HTR-8/SVneo (cell line): ENCODE measurements around the gene DPP9.

ENCODE experiments used
- DNase-seq: peaks from one replicate; pipeline ENCODE4 v3.0.0; 2011; ENCODE audit warnings: low spot score, mixed read lengths; ENCODE audit not compliant: insufficient read length
- FAIRE-seq: peaks from 2 replicates; lab custom pipeline; 2011; peaks lifted over from hg19 to GRCh38; lab: Jason Lieb, UNC

Gene DPP9

DNA sequence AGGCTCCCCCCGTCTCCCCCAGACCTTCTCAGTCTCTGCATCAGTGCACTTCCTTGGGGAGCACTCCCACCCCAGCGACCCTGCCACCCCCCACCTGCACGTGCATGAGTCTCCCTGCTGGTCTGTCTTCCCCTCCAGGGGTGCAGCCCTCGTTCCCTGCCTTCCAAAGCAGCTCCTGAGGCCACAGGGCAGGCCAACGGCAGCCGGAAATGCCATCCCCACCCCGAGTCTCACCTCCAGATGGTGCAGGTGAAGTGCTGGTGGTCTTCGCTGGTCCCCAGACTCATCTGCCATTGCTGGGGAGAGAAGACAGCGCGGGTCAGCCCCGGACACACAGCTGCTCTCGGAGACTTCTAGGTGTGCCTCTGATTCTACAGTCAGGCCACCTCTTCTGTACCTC, 59.0 kb downstream of the DPP9 start:
- no peak for FAIRE-seq
- DNase-seq, result no peak

DNA sequence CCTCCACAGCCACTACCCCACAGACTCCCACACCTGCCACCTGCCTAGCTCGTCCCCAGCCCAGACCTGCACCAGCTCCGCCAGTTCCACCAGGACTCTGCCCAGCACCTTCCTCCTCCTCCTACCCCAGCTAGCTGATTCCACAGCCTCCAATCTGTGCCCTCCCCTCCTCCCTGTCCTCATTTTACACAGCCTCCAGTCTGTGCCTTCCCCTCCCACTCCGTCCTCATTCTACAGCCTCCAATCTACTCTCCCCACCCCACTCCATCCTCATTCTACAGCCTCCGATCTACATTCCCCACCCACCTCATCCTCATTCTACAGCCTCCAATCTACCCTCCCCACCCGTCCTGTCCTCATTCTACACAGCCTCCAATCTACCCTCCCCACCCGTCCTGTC, 60.8 kb downstream of the DPP9 start:
- no peak for FAIRE-seq

DNA sequence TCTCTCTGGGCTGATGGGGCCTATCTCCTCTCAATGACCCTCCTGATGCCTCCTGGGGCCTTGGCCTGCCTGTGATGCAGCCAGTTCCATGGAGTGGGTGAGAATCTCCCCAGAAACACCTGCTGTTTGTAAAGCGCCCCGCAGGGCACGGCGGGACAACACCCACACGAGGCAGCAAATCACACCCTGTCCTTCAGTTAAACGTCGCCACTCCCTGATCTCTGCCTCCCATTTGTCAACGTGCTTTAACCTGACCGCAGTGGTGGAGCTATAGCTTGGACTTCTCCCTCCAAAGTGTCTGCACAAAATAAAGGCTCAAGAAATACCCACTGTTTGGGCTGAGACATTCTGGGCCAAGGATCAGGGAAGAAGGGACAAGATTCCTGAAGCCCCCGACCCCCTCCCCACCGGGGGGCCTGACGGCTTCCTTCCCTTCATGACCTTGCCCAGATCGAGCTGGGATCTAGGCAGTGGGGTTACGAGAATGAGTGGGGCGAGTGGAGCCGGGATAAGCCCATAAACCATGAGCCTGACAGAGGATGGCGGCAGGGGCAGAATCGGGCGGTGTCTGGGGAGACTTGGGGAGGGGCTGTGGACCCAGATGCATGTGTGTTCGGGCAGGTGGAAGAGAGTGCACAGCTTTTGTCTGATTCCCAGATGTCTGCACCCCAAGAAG, 61.5 kb downstream of the DPP9 start:
- FAIRE-seq, result no peak
- no peak for DNase-seq

More for the DNA sequence above, 60.8 kb downstream of the DPP9 start:
- DNase-seq, result no peak

DNA sequence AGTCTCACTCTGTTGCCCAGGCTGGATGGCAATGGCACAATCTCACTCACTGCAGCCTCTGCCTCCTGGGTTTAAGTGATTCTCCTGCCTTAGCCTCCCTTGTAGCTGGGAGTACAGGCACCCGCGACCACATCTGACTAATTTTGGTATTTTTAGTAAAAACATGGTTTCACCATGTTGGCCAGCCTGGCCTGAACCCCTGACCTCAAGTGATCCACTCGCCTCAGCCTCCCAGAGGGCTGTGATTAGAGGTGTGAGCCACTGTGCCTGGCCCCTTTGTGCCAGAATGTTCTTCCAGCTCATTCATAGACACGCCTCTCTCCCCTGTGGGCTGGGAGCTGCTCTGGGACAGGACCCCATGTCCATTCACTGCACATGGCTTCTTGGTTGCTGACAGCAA, 62.6 kb downstream of the DPP9 start:
- FAIRE-seq (no peak), DNase-seq (no peak)

DNA sequence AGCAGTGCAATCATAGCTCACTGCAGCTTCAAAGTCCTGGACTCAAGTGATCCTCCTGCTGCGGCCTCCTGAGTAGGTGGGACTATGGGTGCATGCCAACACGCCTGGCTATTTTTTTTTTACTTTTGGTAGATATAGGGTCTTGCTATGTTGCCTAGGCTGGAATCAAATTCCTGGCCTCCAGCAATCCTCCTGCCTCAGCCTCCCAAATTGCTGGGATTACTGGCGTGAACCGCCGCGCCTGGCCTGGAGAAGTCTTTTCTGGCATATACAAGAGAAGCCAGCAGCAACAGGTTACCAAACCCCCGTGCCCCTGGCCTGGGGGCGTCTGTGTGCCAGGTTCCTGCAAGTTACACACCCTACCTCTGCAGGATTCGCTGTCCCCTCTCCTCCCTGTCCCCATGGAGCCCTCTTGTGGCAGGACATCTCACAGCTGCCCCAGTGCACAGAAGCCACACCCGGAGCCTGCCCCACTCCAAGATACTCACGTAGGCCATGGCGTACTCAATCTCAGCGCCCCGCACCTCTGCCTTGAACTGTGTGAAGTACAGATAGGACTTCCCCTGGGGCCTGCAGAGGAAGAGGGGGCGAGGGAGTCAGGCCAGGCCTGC, 63.4 kb downstream of the DPP9 start:
- no peak for FAIRE-seq
- no peak for DNase-seq

DNA sequence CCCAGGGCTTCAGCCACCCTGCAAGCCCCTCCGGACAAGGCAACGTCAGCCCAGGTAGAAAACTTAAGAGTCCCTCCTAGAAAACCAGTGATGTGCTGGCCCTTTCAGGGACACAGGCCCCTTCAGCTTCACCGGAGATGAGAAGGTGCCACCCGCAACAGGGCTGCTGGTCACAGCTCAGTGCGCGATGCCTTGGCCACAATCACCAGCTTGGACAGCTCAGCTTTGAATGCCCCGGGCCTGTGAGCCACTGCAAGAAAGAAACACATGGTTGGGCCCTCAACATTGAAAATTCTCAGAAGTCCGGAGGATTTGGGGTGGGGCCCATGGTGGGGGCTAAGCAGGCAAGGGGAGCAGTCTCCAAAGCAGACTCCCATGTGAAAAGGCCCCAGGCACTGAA, 65.8 kb downstream of the DPP9 start:
- FAIRE-seq, result no peak

DNA sequence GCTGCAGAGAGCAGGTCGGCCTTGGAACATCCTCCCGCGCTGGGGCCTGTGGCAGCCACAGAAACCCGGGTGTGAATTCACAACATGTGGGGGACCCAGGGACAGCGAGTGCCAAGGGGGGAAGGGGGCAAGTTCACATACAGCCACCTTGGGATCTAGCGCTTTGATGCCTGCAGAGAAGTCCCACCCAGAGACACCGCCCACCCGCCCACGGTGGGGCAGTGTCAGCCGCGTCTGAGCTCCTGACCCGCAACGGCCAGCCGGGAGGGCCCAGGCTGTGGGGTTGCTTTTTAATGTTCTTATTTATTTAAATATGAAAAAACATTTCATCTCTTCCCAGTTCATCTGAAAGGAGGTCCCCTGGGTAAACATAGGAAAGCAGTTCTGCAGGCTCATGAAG, 66.4 kb downstream of the DPP9 start:
- no peak for DNase-seq
- FAIRE-seq, result no peak

More for the DNA sequence above, 65.8 kb downstream of the DPP9 start:
- no peak for DNase-seq

DNA sequence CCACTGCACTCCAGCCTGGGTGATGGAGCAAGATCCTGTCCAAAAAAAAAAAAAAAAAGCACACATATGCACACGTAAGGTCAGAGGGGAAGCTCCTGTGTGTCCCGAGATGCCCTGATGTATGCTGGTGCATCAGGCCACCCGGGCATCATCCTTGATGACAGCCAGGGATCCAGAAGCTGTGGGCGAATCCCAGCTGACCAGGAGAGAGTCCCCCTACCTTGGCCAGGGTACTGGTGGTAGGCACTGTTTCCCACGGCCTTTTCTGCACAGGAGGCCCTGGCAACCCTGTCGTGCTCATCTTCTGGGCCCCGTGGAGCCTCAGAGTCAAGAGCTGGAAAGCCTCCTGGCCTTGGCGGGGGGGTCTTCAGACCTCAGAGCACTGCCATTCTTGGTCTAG, 67.5 kb downstream of the DPP9 start:
- no peak for DNase-seq
- no peak for FAIRE-seq

DNA sequence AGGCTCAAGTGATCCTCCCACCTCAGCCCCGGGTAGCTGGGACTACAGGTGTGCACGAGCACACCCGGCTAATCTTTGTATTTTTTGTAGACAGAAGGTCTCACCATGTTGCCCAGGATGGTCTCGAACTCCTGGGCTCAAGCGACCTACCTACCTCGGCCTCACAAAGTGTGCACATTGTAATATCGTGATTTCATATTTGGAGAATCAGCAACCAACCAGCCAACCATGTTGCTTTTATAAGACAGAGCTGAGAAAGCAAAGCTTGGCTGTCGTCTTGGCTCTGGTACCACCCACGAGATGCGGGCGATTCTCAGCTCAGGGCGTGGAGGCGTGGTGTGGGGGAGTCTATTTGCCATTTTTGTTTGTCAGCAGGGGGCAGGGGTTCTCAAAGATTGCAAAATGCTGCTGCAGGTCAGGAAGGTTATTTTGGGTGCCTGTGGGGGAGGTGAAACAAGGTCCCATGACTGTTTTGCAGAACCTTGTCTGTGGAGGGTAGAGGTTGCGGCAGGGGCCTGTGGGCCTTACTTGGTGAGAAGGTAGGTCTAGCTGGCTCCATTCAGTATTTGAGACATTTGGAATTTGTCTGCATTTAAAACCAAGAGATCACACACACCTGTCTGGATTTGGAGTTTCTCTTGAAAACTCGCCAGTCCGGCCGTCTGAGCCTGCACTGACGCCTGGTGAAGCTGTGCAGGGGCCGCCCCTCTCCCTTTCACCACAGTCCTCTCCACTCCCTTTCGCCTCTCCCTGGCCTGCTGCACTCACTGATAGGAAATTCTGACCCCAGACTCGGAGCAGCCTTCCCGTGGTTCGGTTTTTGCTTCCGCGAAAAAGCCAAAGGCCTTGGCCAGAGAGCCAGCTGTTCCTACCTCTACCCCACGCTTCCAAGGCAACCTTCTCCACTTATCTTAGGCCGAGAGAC, 68.9 kb downstream of the DPP9 start:
- no peak for FAIRE-seq
- no peak for DNase-seq

DNA sequence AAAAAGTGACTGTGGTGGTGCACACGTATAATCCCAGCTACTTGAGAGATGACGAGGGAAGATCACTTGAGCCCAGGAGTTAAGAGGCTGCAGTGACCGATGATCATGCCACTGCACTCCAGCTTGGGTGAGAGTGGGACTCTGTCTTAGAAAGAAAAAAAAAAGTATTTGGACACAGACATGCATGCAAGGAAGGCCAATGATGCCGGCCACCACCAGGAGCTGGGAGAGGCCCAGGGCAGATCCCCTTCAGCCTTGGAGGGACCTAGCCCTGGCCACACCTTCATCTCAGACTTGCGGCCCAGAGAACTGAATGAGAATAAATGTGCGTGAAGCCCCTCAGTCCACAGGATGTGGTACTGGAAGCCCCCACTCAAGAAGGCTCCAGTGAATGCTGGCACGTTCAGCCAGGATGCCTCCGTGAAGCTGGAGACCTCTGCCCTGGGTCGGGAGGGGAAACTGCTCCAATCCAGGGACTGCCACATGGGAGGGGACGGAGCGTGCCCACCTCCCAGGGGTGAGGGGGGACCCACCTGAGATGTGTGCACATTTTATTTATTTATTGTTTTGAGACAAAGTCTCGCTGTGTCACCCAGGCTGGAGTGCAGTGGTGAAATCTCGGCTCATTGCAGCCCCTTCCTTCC, 69.7 kb downstream of the DPP9 start:
- no peak for FAIRE-seq
- no peak for DNase-seq

DNA sequence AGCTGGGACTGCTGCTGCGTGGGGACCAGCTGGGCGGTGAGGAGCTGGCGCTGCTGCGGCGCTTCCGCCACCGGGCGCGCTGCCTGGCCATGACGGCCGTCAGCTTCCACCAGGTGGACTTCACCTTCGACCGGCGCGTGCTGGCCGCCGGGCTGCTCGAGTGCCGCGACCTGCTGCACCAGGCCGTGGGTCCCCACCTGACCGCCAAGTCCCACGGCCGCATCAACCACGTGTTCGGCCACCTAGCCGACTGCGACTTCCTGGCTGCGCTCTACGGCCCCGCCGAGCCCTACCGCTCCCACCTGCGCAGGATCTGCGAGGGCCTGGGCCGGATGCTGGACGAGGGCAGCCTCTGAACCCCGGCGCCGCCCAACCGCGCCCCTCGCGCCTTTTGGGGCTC, 71.6 kb downstream of the DPP9 start:
- no peak for DNase-seq
- FAIRE-seq, result no peak

DNA sequence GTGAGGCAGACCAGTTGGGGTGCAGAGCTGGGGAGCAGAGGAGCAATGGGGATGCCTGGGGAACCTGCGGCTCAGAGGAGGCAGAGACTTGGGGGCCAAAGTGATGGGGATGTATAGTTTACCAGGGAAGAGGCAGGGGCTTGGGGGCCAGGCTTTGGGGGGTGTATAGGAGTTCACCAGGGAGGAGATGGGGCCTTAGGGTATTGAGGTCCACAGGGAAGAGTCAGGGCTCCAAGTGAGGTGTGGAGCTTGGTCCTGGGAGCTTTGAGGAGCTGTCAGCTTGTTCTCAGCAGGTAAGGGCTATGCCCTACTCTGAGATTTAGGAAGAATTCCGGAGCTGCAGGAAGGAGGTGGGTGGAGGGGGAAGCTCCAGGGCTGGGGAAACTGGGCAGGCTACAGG, 73.5 kb downstream of the DPP9 start:
- no peak for FAIRE-seq
- no peak for DNase-seq

DNA sequence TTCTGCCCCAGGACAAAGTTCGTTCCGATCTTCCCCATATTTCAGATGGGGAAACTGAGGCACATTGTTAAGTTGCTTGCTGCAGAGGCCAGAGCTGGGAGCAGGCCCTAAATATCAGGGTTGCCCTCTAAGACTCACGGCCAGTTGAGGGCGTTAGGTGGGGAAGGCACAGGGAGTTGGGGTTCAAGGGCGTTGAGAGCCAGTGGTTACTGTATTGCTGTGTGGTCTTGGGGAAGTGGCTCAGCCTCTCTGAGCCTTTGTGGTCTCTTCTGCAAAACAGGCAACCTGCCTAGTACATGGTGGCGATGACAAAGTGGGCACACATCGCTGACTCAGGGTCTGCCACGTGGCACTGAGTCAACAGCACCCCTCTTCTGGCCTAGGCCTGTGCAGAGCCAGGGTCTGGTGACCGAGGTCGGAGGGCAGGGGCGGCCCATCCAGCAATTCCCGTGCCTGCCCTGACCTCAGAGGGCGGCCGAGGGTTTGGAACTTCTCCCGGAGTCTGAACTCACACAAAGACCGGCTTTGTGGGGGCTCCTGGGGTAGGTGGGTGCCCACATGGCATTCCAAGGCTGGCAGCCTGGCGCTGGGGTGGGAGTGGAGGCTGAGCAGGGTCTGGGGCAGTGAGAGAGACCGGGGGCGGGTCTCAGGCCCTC, 74.1 kb downstream of the DPP9 start:
- FAIRE-seq (no peak), DNase-seq (no peak)

DNA sequence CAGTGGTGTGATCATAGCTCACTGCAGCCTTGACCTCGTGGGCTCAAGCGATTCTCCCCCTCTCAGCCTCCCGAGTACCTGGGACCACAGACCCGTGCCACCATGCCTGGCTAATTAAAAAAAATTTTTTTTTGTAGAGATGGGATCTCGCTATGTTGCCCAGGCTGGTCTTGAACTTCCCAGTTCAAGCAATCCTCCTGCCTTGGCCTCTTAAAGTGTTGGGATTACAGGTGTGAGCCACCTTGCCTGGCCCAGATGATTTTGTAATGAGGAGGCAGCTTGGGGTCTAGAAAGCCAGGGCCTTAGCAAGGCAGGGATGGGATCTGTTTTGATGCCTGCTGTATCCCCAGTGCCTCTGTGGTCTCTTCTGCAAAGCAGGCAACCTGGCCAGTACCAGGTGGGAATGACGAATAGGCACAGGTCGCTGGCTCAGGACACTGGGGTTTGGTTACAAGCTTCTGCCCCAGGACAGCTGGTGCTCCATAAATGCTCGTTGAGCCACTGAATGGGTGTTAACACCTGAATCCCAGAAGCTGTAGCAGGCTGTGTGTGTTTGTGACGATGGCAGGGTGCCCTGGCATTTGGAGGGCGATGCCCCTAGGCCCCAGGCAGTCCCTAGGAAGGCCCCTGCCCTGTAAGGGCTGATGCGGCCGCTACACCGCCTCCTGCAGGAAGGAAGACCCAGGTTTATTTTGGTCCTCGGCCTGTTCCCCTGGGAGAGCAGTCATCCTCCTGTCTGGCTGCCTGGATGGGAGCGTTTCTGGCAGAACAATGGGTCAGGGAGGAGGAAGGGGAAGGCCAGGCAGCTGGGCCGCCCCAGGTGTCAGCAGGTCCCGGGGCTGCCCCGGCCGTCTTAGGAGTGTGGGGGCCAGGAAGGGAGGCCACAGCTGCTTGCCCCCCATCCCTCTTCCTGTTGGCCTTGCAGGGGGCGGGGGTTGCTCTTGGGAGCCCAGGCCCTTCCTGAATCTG, 75.7 kb downstream of the DPP9 start:
- FAIRE-seq (no peak), DNase-seq (no peak)

DNA sequence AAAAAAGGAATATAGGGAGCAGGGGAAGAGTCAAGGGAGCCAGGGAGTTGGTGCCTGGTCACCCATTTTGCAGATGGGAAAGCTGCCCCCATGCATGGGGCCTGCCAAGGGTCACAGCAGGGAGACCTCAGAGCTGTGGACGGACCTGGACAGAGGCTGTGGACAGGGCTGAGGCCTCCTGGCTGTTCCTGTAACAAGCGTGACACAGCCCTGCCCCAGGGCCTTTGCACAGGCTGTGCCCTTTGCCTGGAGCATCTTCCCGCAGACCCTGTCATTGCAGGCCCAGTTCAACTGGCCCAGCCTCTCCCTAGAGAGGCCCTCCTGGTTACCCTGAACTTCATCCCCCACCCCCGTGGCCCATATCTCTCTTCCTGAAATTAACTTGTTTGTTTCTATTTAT, 77.9 kb downstream of the DPP9 start:
- no peak for FAIRE-seq

DNA sequence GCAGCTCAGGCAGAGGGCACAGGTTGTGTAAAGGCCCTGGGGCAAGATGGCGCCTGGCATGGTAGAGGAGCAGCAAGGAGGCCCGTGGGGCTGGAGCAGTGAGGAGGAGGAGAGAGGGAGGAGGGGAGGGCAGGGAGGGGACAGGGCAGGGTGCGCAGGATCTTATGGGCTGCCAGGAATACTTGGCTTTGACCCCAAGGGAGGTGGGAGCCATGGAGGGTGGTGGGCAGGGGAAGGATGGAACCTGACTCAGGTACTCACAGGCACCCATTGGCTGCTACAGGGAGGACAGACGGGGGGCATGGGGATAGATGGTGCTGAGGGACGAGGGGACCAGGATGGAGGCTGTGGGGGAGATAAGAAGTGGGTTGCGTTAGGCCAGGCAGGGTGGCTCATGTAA, 81.0 kb downstream of the DPP9 start:
- no peak for DNase-seq
- FAIRE-seq, result no peak

More for the DNA sequence above, 77.9 kb downstream of the DPP9 start:
- no peak for DNase-seq

DNA sequence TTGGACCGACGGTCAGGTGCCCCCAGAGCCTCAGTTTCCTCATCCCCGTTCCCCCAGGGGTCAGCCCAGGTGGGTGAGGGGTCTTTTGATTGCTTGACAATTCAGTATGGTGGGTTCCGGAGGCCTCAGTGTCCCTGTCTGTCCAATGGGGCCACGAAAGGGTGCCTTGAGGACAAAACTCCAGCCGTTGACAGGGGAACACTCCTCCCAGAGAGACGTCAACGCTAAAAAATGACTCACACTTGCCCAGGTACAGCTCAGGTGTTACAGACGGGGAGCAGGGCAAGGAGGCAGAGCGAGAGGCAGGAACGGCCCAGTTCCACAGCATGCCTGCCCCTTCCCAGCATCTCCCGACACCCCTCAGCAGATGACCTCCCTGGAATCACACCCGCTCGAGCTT, 82.5 kb downstream of the DPP9 start:
- FAIRE-seq (no peak), DNase-seq (no peak)

DNA sequence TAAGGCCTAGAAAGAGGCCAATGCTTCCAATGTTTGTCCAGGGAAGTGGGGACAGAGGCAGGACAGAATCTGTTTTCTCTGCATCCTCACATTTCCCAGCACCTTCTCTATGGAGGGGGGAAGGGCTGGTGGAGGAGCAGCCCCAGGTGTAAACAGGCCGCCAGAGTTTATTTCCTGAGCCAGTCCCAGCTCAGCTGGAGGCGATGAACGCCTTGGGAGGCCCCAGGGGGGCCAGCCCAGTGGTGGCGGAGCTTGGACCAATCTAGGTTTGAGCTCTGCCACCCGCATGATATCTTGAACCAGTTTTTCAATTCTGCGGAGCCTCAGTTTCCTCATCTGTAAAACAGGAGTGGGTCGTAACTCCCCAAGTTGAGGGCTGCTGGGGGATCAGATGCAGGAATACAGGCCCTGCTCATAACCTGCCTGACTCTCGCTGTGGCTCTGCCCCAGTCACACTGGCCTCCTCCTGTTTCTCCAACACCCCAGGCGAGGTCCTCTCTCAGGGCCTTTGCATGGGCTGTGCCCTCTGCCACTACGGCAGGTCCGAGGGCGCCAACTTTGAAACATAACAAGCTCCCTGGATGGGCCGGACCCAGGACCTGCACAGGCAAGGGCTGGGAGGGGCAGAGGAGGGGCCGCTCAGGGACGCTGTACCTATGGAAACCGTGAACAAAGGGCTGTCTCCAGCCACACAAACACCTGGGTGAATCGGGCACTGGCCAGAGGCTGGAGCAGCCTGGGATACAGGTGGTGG, 83.2 kb downstream of the DPP9 start:
- no peak for DNase-seq
- no peak for FAIRE-seq
